Trophoblast cell (in vitro differentiated cells and primary cell): Measurements from ENCODE around the gene LCE2D.
"Not testable (repeated sequence)": the region's sequence is repeated elsewhere in the genome, so short reads cannot be mapped to it uniquely, and the experiment has no call there.

Experiments used
- DNase-seq, 2 donors: peaks; one replicate each; pipeline ENCODE4 v3.0.0-alpha.2; 2016
- H2AFZ ChIP-seq: 2 replicates; pipeline ENCODE4 v1.6.1; 2013; ENCODE audit warnings: low read length, moderate library complexity, mild to moderate bottlenecking; ENCODE audit not compliant: insufficient read depth, poor library complexity
- H2AK5ac ChIP-seq: 2 replicates; pipeline ENCODE4 v1.6.1; 2013; ENCODE audit warnings: mild to moderate bottlenecking, low read length
- H2BK120ac ChIP-seq: 2 replicates; pipeline ENCODE4 v1.6.1; 2013; ENCODE audit warnings: low read length, mild to moderate bottlenecking, moderate library complexity; ENCODE audit not compliant: insufficient read depth, poor library complexity
- H2BK12ac ChIP-seq: 2 replicates; pipeline ENCODE4 v1.6.1; 2013; ENCODE audit warnings: mild to moderate bottlenecking, low read length, moderate library complexity
- H2BK5ac ChIP-seq: 2 replicates; pipeline ENCODE4 v1.6.1; 2013; ENCODE audit warnings: low read length, low read depth, moderate library complexity, mild to moderate bottlenecking; ENCODE audit not compliant: poor library complexity
- H3K14ac ChIP-seq: 2 replicates; pipeline ENCODE4 v1.6.1; 2013; ENCODE audit warnings: mild to moderate bottlenecking, low read length
- H3K18ac ChIP-seq: 2 replicates; pipeline ENCODE4 v1.6.1; 2013; ENCODE audit warnings: mild to moderate bottlenecking, low read length
- H3K23ac ChIP-seq: 2 replicates; pipeline ENCODE4 v1.6.1; 2013; ENCODE audit warnings: low read length
- H3K27ac ChIP-seq: 2 replicates; pipeline ENCODE4 v1.5.1; 2013; ENCODE audit warnings: low read depth, mild to moderate bottlenecking, inconsistent platforms, low read length, moderate library complexity
- H3K27me3 ChIP-seq: 2 replicates; pipeline ENCODE4 v1.6.1; 2013; ENCODE audit warnings: inconsistent platforms, mild to moderate bottlenecking, low read length, moderate library complexity; ENCODE audit not compliant: insufficient read depth
- H3K36me3 ChIP-seq, 2 experiments: 1 replicate in 1 of 2; 2 replicates in 1 of 2; pipeline ENCODE4 v1.6.1; 2013; ENCODE audit warnings: low read length in 2 of 2, mild to moderate bottlenecking in 2 of 2, moderate library complexity in 1 of 2; ENCODE audit not compliant: insufficient read depth in 2 of 2, control insufficient read depth in 1 of 2
- H3K4ac ChIP-seq: 2 replicates; pipeline ENCODE4 v1.6.1; 2013; ENCODE audit warnings: low read depth, mild to moderate bottlenecking, low read length, moderate library complexity
- H3K4me1 ChIP-seq, 2 experiments: 1 replicate in 1 of 2; 2 replicates in 1 of 2; pipeline ENCODE4 v1.6.1; 2013; ENCODE audit warnings: low read length in 2 of 2, mild to moderate bottlenecking in 2 of 2, moderate library complexity in 1 of 2; ENCODE audit not compliant: insufficient read depth in 2 of 2, control insufficient read depth in 1 of 2
- H3K4me2 ChIP-seq: 2 replicates; pipeline ENCODE4 v1.6.1; 2013; ENCODE audit warnings: inconsistent platforms, mild to moderate bottlenecking, low read length, moderate library complexity
- H3K4me3 ChIP-seq: 2 replicates; pipeline ENCODE4 v1.5.1; 2013; ENCODE audit warnings: mild to moderate bottlenecking, low read depth, low read length, inconsistent platforms
- H3K79me1 ChIP-seq: one replicate; pipeline ENCODE4 v1.6.1; 2013; ENCODE audit warnings: low read length
- H3K79me2 ChIP-seq: 2 replicates; pipeline ENCODE4 v1.6.1; 2013; ENCODE audit warnings: low read length, mild to moderate bottlenecking; ENCODE audit not compliant: control insufficient read depth, insufficient read depth, poor library complexity
- H3K9ac ChIP-seq: 2 replicates; pipeline ENCODE4 v1.6.1; 2013; ENCODE audit warnings: mild to moderate bottlenecking, low read length
- H3K9me3 ChIP-seq: 2 replicates; pipeline ENCODE4 v1.6.1; 2013; ENCODE audit warnings: low read depth, mild to moderate bottlenecking, control low read depth, inconsistent platforms, low read length; ENCODE audit not compliant: insufficient read depth
- H4K12ac ChIP-seq: 2 replicates; pipeline ENCODE4 v1.6.1; 2013; ENCODE audit warnings: low read depth, mild to moderate bottlenecking, low read length, moderate library complexity
- H4K8ac ChIP-seq: 2 replicates; pipeline ENCODE4 v1.6.1; 2013; ENCODE audit warnings: low read depth, mild to moderate bottlenecking, low read length, moderate library complexity
- H4K91ac ChIP-seq: one replicate; pipeline ENCODE4 v1.6.1; 2013; ENCODE audit warnings: low read depth, mild to moderate bottlenecking, low read length, moderate library complexity
- WGBS: extraction: QIAGEN DNeasy Blood & Tissue Kit; methylation state at CpG from one replicate; pipeline ENCODE4 v1.1.7; 2013; ENCODE audit warnings: missing lambda C conversion rate; ENCODE audit not compliant: insufficient read length, insufficient coverage; ENCODE audit errors: extremely low coverage; 5-methylcytosine and 5-hydroxymethylcytosine counted together

Gene LCE2D

DNA sequence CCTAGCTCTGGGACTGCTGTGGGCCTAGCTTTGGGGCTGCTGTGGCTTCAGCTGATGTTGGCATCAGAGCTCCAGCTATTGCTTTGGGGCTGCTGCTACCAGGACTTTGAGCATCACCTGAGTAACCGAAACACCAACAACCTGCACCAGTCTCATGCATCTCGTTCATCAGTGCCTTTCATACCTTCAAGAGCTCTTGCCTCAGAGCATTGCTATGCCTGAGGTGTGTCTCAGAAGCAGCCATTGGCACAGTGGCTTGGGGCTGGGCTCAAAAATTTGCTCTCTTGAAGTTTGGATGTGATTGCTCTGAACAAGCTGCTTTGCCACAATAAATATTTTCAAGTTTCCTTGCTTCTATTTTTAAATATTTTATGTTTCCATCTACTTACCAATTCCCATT, 6.7 kb upstream of the LCE2D start:
- H3K79me2 ChIP-seq, result no peaks in the 10 kb centered on the region
- H3K27ac ChIP-seq, result no peak overlapping the region
- no peak overlapping the region for H3K4me2 ChIP-seq
- H2BK120ac ChIP-seq, result no peak overlapping the region
- no peak overlapping the region for H2AK5ac ChIP-seq
- peaks cover 12% of the 10 kb centered on the region for H3K9me3 ChIP-seq
- peak in 1 of 2 donors; percentile 63 for DNase-seq
- WGBS, result no CpG with 5 or more reads among the region's 2 CpGs
- no peak overlapping the region for H3K14ac ChIP-seq
- H3K4me1 ChIP-seq, result no peaks in the 10 kb centered on the region
- no peak overlapping the region for H4K8ac ChIP-seq
- H2BK5ac ChIP-seq, result no peak overlapping the region
- no peak overlapping the region for H3K23ac ChIP-seq
- no peak overlapping the region for H4K91ac ChIP-seq
- H4K12ac ChIP-seq, result no peak overlapping the region
- no peaks in the 10 kb centered on the region for H3K36me3 ChIP-seq
- no peak overlapping the region for H2BK12ac ChIP-seq
- no peak overlapping the region for H3K9ac ChIP-seq
- no peak overlapping the region for H2AFZ ChIP-seq
- no peak overlapping the region for H3K4me3 ChIP-seq
- no peaks in the 10 kb centered on the region for H3K79me1 ChIP-seq
- no peak overlapping the region for H3K18ac ChIP-seq
- H3K4ac ChIP-seq, result no peak overlapping the region
- H3K27me3 ChIP-seq, result no peaks in the 10 kb centered on the region

DNA sequence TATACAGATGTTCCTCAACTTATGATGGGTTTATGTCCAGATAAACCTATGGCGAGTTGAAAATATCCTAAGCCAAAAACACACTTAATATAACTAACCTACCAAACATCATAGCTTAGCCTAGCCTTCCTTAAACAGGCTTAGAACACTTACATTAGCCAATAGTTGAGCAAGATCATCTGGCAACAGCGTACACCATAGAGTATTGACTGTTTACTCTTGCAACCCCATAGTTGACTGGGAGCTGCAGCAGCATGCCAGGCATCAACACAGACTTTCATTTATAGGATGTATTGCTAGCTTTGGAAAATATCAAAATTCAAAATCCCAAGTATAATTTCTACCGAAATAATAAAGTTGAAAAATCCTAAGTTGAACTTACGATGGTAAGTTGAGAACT, 5.5 kb upstream of the LCE2D start:
- H4K8ac ChIP-seq, result no peak overlapping the region
- no peak overlapping the region for H3K4ac ChIP-seq
- no peak overlapping the region for H4K12ac ChIP-seq
- no peak for DNase-seq
- H3K79me1 ChIP-seq, result no peaks in the 10 kb centered on the region
- H3K4me2 ChIP-seq, result no peak overlapping the region
- no peak overlapping the region for H3K14ac ChIP-seq
- no peak overlapping the region for H3K4me3 ChIP-seq
- no peak overlapping the region for H3K23ac ChIP-seq
- H2AFZ ChIP-seq, result no peak overlapping the region
- no peak overlapping the region for H2BK5ac ChIP-seq
- H3K9me3 ChIP-seq, result peaks cover 9% of the 10 kb centered on the region
- H2AK5ac ChIP-seq, result no peak overlapping the region
- WGBS, result no CpG with 5 or more reads among the region's 4 CpGs
- H3K18ac ChIP-seq, result no peak overlapping the region
- H3K27ac ChIP-seq, result no peak overlapping the region
- no peak overlapping the region for H2BK12ac ChIP-seq
- H3K27me3 ChIP-seq, result no peaks in the 10 kb centered on the region
- H3K4me1 ChIP-seq, result no peaks in the 10 kb centered on the region
- no peak overlapping the region for H3K9ac ChIP-seq
- H2BK120ac ChIP-seq, result no peak overlapping the region
- no peaks in the 10 kb centered on the region for H3K79me2 ChIP-seq
- H3K36me3 ChIP-seq, result no peaks in the 10 kb centered on the region
- no peak overlapping the region for H4K91ac ChIP-seq

DNA sequence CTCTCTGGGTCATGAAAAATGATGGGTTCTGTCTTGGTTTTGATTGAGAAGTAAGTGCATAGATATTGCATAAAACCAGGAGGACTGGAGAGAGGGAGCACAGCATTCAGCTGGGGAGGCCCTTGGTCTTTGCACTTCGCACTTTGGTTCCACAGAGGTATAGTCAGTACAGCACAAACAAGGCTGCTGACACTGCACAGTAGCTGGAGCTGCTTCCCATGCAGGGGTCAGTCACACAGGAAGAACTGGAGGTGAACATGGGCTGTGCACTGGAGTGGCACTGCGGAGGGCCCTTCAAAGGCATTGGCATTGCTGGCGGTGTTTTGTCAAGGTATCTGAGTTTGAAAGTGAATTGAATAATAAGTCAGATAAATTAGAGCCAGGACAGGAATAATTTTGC, 4.5 kb upstream of the LCE2D start:
- H3K9me3 ChIP-seq, result peaks cover 19% of the 10 kb centered on the region
- no peak overlapping the region for H2AFZ ChIP-seq
- no peak overlapping the region for H3K4ac ChIP-seq
- no peak overlapping the region for H3K9ac ChIP-seq
- no peaks in the 10 kb centered on the region for H3K27me3 ChIP-seq
- no peak overlapping the region for H3K18ac ChIP-seq
- no peak overlapping the region for H3K14ac ChIP-seq
- no peak overlapping the region for H2AK5ac ChIP-seq
- no peaks in the 10 kb centered on the region for H3K79me2 ChIP-seq
- no peaks in the 10 kb centered on the region for H3K4me1 ChIP-seq
- no peak overlapping the region for H3K23ac ChIP-seq
- no peak for DNase-seq
- H4K91ac ChIP-seq, result no peak overlapping the region
- H2BK12ac ChIP-seq, result no peak overlapping the region
- H3K4me2 ChIP-seq, result no peak overlapping the region
- H3K27ac ChIP-seq, result no peak overlapping the region
- no CpG with 5 or more reads among the region's 3 CpGs for WGBS
- no peak overlapping the region for H3K4me3 ChIP-seq
- no peak overlapping the region for H4K12ac ChIP-seq
- no peaks in the 10 kb centered on the region for H3K36me3 ChIP-seq
- H4K8ac ChIP-seq, result no peak overlapping the region
- no peak overlapping the region for H2BK5ac ChIP-seq
- H2BK120ac ChIP-seq, result no peak overlapping the region
- H3K79me1 ChIP-seq, result no peaks in the 10 kb centered on the region

DNA sequence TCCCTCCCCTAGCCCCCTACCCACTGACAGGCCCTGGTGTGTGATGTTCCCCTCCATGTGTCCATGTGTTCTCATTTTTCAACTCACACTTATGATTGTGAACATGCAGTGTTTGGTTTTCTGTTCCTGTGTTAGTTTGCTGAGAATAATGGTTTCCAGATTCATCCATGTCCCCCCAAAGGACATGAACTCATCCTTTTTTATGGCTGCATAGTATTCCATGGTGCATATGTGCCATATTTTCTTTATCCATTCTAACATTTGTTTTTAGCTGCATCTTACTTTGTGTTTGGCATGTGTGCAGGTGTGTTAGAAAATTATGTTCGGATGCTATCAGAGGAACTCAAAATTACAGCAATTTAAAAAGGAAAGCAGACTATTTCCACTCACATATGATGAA, 3.0 kb downstream of the LCE2D start:
- H2AFZ ChIP-seq, H3K27ac ChIP-seq, H4K12ac ChIP-seq, H3K18ac ChIP-seq, H2AK5ac ChIP-seq, H3K4me3 ChIP-seq, H3K27me3 ChIP-seq, H3K14ac ChIP-seq, H3K4ac ChIP-seq, H2BK120ac ChIP-seq, H3K4me1 ChIP-seq, H4K8ac ChIP-seq, H3K9ac ChIP-seq, H3K79me1 ChIP-seq, DNase-seq, H3K36me3 ChIP-seq, H4K91ac ChIP-seq, H3K4me2 ChIP-seq, H3K23ac ChIP-seq, H2BK12ac ChIP-seq, H2BK5ac ChIP-seq, H3K79me2 ChIP-seq: not testable (repeated sequence)
- peaks cover 25% of the 10 kb centered on the region for H3K9me3 ChIP-seq
- no CpG with 5 or more reads among the region's 1 CpG for WGBS
